ENCODE measurements around the gene CPLANE1.
"Not testable (repeated sequence)": the region's sequence is repeated elsewhere in the genome, so short reads cannot be mapped to it uniquely, and the experiment has no call there.

CPLANE1 gene

DNA sequence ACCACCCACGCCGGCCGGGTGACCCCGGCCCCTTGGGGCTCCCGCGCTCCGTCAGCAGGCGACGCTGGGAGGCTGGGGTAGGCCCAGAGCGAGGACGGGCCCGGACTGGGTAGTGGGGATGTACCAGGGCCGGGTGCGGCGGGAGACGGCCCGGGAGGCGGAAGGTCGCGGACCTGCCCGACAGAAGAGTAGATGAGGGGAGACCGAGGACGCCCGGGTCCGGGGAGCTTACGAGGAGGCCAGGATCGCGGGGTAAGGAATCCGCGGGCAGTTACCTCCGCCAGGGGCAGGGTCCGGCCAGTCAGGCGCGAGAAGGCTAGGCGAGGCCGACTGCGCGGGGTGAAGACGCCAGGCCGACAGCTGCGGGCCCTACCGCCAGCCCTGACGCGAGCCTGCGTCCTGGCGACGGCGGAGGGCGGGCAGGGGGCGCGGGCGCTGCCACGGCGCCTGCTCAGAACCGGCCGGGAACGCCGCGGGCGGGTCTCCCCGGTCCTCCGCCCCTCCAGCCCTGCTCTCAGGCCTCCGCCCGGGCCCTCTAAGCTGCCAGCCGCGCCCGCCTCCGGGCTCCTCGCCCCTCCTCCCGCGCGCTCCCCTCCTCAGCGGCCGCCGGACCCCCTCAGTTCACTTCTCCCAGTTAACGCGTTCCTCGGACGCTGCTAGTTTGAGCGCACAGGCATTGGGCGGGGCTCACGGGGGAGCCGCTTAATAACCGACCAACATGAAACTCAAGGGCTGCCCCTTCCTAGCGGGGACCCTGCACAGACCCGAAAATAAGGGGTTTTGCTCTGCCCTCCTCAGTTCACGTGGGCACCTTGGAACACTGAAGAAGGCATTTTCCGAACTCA lies at the start of gene CPLANE1:
CPLANE1 (minus strand) TSS at position 407 of the 845 bp plus-strand sequence. CDS start 1,678 bp downstream, outside the sequence.
- peak; percentile 81 for DNase-seq

DNA sequence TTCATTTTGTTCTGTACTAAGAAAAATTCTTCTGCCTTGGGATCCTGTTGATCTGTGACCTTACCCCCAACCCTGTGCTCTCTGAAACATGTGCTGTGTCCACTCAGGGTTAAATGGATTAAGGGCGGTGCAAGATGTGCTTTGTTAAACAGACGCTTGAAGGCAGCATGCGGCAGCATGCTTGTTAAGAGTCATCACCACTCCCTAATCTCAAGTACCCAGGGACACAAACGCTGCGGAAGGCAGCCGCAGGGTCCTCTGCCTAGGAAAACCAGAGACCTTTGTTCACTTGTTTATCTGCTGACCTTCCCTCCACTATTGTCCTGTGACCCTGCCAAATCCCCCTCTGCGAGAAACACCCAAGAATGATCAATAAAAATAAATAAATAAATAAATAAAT lies 47.1 kb upstream of the CPLANE1 start:
- not testable (repeated sequence) for DNase-seq

DNA sequence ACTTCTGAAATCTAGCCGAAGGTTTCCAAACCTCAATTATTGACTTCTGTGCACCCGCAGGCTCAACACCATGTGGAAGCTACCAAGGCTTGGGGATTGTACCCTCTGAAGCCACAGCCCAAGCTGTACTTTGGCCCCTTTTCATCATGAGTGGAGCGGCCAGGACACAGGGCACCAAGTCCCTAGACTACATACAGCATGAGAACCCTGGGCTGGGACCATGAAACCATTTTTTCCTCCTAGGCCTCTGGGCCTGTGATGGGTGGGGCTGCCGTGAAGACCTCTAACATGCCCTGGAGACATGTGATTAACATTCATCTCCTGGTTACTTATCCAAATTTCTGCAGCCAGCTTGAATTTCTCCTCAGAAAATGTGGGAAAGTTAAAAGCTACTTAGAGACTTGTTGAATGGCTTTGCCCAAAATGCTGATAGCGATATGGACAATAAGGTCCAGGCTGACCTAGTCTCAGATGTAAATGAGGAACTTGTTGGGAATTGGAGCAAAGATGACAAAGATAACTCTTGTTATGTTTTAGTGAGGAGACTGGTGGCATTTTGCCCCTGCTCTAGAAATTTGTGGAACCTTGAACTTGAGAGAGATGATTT lies 34.1 kb upstream of the CPLANE1 start:
- DNase-seq, result no peak

DNA sequence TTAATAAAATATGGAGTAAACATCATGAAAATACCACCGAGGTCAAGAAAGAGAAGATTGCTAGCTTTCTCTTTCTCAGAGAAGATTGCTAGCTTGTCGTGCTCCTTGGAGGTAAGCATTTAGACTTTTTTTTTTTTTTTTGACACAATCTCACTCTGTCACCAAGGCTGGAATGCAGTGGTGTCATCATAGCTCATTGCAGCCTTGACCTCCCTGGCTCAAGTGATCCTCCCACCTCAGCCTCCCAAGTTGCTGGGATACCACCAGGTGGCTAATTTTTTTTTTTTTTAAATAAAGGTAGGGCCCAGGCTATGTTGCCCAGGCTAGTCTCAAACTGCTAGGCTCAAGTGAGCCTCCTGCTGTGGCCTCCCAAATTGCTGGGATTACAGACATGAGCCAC lies 26.3 kb upstream of the CPLANE1 start:
- no peak for DNase-seq

DNA sequence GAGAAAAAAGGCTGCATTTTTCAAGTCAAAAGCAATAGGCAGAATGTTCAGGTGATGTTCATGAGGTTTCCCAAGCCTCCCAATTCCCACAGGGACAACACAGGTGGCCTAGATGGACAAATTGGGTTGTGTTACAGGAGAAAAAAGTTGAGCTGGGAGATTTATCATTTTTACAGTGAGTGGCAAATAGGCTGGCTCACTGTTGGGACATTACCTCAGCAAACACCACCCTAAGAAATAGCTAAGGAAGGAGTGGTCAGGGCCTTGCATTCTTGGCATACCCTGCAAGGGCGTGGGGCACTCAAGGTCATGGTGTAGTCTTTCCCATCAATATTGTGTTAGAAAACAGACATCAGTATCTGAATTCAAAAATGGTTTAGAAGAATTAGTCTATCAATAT lies 23.3 kb upstream of the CPLANE1 start:
- DNase-seq, result no peak

DNA sequence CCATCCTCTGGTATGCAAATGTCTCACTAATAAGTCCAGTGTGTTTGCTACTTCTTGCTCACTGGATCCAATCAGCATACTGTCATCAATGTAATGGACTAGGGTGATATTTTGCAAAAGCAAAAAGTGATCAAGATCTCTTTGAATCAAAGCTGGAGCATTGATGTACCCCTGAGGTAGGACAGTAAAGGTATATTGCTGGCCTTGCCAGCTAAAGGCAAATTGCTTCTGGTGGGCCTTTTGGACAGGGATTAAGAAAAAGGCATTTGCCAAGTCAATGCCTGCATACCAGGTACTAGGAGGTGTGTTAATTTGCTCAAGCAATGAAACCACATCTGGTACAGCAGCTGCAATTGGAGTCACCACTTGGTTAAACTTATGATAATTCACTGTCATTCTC lies 18.9 kb upstream of the CPLANE1 start:
- DNase-seq, result not testable (repeated sequence)

DNA sequence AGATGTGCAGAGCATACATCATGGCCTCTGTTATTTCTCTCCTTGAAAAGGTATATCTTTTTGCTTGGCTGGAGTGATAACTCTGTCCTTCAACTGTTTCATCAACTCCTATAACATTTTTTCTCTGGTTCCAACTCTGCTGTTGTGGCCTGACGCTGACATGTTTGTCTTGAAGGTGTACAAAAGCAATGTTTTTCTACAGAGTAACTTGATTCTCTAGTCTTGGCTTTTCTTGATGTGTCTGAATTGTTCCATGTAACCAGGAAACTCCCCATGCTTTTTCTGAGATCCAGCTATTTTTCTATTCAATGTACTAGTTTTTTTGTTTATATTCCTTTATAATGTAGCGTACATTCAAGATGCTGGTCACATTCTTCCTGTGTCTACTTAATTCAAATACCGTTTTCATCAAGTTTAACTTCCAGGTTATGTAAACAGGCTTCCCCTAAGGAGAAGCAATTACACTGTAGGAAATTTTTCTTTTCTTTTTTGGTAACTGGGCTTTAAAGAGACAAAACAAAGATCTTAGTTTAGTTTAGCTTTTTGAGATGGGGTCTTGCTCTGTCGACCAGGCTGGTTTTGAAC lies 6.7 kb upstream of the CPLANE1 start:
- DNase-seq, result no peak

DNA sequence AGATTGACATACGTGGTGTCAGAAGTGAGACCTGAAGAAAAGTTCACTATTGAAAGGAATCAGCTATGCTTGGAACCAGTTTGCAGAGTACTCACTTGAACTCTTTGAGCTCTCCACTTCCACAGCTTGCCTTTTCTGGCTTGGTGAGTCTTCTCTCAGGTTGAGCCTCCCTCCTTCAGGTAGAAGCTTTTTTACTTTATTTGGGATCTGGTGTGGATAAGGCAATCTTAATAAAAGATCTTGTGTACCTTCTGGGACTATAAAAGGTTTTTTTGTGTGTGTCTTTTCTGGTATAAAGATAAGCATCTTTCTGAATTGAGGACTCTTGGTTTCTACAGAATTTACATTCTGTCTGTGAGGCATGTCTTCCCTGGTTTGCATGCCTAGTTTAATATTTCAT lies 5.4 kb upstream of the CPLANE1 start:
- DNase-seq, result no peak

DNA sequence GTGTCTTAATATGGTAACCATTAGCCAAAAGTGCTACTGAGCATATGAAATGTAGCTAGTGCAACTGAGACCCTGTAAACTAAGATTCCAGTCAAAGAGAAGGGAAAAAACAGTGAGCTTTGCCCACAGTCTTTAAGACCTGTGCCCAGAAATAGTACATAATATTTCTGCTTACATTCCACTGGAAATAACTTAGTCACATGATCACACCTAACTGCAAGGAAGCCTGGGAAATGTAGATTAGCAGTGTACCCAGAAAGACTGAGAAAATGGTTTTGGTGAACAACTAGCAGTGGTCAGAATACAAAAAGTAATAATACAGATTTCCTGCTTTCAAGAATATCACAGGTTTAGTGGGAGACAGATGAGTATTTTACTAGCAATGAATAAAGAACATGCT lies 2.5 kb upstream of the CPLANE1 start:
- no peak for DNase-seq

DNA sequence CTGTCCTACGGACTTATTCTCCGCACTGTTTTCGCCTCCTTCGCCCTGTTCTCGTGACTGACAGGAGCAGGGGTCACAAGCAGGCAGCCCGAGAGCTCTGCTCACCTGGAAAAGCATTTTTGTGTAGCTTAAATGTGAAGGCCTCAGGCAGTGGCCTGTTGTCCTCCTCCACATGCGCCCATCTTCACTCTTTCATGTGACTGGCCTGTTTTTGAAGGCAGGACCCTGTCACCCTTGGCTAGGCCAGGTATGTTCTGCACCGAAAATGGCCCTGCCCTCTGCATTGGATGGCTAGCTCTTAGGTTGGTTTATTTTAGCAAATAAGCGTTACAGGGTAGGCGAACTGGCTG lies 614 bp upstream of the CPLANE1 start:
- no peak for DNase-seq

DNA sequence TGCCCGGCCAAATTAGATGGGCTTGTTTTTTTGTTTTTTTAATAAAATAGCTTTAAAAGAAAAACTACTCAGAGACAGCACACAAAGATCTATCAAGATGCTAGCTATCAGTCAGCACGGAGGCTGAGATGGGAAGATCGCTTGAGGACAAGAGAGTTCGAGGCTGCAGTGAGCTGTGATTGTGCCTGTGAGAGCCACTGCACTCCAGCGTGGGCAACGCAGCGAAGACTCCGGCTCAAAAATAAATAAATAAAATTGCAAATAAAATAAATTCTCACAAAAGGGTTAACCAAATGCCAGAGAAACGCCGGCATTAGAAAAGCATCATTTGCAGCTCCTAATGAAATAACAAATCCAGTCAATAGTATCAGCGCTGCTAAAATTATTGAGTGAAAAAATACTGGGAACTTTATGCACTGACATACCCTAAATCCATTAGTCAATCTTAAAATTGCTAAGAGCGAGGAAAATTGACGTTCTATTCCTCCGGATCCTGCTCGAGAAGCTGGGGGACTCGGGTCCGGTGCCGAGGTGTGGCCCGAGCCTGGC lies 681 bp downstream of the CPLANE1 start:
- no peak for DNase-seq

DNA sequence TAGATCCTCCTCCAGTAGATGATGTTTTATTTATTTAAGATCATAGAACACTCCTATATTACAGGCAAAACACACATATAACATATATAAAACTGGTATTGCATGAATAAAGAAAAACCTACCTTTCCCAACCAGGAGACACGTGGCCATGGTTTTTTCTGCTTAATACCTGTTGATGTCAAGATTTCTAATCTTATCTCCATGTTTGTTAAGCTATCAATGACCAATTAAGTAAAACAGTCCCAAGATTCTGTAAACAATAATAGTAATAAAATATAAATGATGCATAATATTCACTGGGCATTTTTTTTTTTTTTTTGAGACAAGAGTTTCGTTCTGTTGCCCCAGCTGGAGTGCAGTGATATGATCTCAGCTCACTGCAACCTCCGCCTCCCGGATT lies 1.7 kb downstream of the CPLANE1 start:
- DNase-seq, result no peak

DNA sequence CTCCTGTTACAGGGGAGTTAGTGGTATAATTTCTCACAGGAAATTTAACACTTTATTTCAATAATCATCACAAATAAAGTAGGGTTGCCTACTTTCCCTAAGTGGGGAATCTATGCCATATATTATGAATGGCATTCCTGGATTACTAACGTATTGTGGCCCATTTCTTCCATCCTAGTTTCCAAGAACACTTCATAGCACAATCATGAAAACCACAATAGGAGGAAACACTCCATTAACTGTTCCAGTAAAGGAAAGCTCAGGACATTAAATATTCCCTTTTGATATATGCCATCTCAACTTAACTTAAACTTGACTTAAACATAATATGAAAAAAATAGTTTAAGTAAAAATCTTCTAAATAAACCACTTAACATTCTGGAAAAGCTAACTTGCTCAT lies 2.1 kb downstream of the CPLANE1 start:
- no peak for DNase-seq

DNA sequence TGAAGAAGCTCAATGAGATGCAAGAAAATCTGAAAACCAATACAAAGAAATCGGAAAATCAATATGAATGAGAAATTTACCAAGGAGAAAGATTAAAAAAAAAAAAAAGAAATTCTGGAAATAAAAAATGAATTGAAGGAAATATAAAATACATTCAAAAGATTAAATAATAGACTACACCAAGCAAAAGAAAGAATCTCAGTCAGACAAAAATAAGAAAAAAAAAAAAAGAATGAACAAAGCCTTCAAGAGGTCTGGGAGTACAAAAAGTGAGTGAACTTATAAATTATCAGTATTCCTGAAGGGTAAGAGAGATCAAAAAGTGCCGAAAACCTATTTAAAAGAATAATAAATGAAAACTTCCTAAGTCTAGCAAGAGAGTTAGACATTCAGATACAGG lies 14.9 kb downstream of the CPLANE1 start:
- no peak for DNase-seq

DNA sequence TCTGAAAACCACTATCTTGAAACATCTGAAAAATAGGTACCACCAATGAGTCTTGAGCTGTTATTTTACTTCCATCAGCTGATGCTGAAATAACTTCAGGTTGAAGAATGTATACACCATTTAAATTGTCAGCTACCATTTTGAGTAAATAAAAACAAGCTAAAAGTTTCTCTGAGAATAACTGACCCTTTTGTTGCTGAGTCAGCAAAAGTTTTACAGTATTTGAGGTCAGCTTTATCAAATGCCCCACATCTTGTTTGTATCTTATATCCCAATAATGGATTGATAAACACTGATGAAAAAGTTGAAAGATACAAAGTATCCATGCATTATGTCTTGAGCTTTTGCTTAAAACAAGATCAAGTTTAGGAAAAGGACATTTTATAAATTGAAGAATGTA lies 22.8 kb downstream of the CPLANE1 start:
- no peak for DNase-seq

DNA sequence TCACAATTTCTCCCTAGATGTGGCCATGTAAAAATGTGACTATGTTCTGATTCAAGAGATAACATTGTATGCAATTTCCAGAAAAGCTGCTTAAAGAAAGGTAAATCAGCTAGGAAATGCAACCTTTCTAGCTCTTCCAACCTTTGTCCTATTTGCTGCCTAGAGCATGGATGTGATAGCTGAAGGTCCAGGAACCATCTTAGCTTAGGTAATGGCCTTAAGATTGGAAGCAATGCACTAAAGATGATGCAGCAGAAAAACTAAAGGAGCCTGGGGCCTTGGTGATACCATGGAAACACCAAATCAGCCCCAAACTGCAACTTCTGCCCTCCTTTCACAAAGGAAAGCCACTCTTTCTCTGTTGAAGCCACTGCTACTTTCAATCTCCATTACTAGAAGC lies 27.0 kb downstream of the CPLANE1 start:
- no peak for DNase-seq

DNA sequence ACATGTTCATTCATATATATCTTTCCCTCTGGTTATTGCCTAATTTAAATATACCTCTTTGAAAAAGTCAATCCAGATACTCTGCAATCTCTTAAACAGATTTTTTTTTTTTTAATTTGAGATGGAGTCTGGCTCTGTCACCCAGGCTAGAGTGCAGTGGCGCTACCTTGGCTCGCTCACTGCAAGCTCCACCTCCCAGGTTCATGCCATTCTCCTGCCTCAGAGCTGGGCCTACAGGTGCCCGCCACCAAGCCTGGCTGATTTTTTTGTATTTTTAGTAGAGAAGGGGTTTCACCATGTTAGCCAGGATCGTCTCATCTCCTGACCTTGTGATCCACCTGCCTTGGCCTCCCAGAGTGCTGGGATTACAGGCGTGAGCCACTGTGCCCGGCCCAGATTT lies 28.8 kb downstream of the CPLANE1 start:
- not testable (repeated sequence) for DNase-seq

DNA sequence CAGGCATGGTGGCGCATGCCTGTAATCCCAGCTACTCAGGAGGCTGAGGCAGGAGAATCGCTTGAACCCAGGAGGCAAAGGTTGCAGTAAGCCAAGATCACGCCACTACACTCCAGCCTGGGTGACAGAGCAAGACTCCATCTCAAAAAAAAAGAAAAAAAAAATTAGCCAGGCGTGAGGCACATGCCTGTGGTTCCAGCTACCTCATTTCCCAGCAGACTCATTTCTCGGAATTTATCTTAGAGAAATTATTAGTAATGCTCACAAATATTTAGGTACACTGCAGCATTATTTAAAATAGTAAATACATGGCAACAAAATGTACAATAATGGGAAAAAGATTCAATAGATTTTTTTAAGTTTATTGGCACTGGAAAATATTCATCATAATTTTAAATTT lies 29.8 kb downstream of the CPLANE1 start:
- DNase-seq, result not testable (repeated sequence)

DNA sequence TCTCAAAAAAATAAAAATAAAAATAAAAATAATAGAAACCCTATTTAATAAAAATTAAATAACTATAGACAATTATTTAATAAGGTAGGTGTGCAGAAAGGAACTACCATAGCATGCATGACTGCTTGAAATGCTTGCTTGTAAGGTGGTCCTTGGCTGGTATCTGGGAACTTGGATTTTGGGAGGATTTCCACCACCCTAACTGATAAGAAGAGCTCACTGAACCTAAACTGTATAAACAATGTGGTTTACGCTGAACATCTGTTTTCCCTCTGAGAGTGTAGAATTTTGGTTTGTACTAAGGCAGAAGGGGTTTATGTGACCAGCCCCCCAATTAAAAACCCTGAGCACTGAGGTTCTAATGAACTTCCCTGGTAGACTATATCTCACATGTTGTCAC lies 31.2 kb downstream of the CPLANE1 start:
- DNase-seq, result no peak

DNA sequence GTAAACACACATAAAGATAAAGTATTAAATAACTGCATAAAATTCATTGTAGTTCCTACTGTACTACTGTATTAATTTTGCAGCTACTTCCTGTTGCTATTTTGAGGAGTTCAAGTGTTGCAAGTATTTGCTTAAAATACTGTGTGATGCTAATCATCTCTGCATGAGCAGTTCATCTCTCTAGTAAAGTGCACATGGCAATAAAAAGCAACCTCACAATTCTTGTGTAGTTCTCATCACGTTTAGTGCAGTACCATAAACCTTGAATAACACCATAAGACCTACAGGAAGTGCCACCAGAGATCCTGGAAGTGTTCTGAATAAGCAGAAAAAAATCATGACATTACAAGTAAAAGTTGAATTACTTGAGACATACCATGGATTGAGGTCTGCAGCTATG lies 34.6 kb downstream of the CPLANE1 start:
- DNase-seq, result no peak

DNA sequence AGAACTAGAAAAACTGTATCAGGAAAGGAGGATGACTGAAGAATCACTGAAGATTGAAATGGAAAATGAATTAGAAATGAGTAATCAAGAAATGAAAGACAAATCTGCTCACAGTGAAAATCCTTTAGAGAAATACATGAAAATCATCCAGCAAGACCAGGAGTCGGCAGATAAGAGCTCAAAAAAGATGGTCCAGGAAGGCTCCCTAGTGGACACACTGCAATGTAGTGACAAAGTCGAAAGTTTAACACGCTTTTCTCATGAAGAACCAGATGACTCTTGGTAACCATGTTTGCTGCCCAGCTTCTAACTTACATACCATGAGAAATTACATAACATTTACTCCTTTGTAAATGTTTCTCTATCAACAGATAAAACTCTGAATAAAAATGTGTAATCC lies 37.1 kb downstream of the CPLANE1 start:
- DNase-seq, result no peak

DNA sequence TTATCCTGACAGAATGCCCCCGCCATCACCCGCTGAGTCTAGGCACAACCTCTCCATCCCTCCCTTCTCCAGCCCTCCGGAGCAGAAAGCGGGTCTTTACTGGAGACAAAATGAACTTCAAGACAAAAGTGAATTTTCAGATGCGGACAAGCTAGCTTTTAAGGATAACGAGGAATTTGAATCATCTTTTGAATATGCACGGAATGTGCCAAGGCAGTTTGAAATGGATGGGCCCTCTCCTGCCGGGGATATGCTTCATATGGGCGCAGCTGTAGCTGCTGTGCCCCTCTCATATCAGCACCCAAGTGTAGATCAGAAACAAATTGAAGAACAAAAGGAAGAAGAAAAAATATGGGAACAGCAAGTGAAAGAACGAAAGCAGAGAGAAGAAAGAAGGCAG lies 37.5 kb downstream of the CPLANE1 start:
- DNase-seq, result no peak

DNA sequence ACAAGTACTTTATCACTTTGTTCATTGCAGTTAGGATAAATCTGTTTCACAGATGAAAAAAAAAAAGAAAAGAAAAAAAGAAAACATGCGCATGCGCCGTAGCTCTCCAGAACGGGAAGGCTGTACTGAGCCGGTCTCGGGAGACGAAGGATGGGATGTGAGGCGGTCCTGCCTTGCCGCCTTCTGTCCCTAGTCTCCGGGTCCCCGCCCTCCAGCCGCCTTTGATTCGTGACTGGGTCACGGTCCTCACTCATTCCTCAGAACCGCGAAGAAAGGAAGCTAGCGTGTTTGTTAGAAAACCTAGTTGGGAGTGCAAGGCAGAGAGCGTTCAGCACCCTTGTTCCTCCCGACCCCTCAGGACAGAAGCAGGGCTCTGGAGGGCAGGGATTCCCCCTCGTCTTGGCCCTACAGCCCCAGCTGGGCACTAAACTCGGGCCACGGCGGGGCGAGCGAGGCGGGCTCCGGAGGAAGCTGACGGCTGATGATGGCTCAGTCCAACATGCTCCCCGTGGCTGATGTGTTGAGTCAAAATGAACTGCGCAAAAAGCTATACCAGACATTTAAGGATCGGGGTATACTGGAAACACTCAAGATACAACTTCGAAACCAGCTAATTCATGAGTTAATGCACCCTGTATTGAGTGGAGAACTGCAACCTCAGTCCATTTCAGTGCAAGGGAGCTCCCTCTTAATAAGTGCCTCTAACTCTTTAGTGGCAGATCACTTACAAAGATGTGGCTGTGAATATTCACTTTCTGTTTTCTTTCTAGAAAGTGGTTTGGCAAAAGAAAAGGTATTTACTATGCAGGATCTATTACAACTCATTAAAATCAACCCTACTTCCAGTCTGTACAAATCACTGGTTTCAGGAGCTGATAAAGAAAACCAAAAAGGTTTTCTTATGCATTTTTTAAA lies 40.0 kb downstream of the CPLANE1 start:
- DNase-seq, result no peak
